ENCODE data around the gene ITGA3. TPM values are rescaled to one million over a fixed set of nuclear protein-coding genes. Genes with fewer than 3 reads are reported as not detected.

Gene ITGA3
- total RNA-seq, 6 experiments from 2014 or later, result 272 to 319 (median 288) TPM

DNA sequence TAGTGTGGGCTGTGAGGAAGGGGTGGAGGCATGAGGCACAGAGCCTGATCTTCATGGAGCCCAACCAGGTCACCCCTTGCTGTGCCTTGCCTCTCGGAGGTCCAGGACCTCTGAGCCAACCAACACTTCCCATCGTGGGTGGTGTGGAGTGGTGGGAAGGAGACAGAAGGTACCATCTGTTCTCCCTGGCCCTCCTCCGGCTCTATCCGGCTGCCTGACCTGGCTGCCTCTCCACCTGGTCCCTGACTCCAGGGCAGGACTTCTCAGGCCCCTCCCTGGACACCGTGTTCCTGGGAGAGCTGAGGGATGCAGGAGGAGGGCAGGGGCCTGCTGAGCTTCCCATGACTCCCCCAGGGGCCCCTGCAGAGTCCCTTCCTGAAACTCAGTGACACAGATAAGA lies 43.1 kb downstream of the ITGA3 start:
- DNase-seq, result no peak
- peaks cover 21% of the 10 kb centered on the region for H3K27me3 Mint-ChIP-seq (ENCODE audit: insufficient read depth)
- TF ChIP-seq, protein P1, sequence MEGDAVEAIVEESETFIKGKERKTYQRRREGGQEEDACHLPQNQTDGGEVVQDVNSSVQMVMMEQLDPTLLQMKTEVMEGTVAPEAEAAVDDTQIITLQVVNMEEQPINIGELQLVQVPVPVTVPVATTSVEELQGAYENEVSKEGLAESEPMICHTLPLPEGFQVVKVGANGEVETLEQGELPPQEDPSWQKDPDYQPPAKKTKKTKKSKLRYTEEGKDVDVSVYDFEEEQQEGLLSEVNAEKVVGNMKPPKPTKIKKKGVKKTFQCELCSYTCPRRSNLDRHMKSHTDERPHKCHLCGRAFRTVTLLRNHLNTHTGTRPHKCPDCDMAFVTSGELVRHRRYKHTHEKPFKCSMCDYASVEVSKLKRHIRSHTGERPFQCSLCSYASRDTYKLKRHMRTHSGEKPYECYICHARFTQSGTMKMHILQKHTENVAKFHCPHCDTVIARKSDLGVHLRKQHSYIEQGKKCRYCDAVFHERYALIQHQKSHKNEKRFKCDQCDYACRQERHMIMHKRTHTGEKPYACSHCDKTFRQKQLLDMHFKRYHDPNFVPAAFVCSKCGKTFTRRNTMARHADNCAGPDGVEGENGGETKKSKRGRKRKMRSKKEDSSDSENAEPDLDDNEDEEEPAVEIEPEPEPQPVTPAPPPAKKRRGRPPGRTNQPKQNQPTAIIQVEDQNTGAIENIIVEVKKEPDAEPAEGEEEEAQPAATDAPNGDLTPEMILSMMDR (IDR thresholded peaks at IDR 0.05), result no peak
- H3K4me1 Mint-ChIP-seq (ENCODE audit: low read depth), result peaks cover 54% of the 10 kb centered on the region
- H3K36me3 Mint-ChIP-seq (ENCODE audit: low read depth), result no peaks in the 10 kb centered on the region
- H3K27ac Mint-ChIP-seq, result no peak overlapping the region
- H3K4me3 Mint-ChIP-seq, result no peak overlapping the region
- H3K9me3 Mint-ChIP-seq, result no peaks in the 10 kb centered on the region

DNA sequence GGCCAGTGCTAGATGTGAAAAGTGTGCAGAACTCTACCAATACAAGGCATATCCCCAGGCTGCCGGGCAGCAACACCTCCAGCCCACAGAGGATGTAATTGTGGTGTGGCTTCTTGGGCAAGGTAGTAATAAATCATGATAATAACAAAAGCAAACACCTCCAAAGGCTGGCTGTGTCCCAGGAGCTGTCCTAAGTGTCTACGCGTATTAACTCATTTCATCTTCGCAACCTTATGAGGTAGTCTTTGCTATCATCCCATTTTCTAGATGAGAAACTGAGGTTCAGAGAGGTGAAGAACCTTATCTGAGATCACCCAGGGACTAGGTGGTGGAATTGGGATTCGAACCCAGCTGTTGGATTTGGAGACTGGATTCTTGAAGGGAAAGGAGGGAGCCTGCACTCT lies 44.6 kb downstream of the ITGA3 start:
- TF ChIP-seq, protein P1 (IDR thresholded peaks at IDR 0.05), result no peak
- H3K4me1 Mint-ChIP-seq (ENCODE audit: low read depth), result peaks cover 40% of the 10 kb centered on the region
- peak overlapping the region; percentile 20; the same call in 1 of the 2 replicates for H3K4me3 Mint-ChIP-seq
- H3K36me3 Mint-ChIP-seq (ENCODE audit: low read depth), result no peaks in the 10 kb centered on the region
- no peaks in the 10 kb centered on the region for H3K9me3 Mint-ChIP-seq
- H3K27me3 Mint-ChIP-seq (ENCODE audit: insufficient read depth), result peaks cover 10% of the 10 kb centered on the region
- no peak for DNase-seq
- H3K27ac Mint-ChIP-seq, result peak overlapping the region; percentile 74

DNA sequence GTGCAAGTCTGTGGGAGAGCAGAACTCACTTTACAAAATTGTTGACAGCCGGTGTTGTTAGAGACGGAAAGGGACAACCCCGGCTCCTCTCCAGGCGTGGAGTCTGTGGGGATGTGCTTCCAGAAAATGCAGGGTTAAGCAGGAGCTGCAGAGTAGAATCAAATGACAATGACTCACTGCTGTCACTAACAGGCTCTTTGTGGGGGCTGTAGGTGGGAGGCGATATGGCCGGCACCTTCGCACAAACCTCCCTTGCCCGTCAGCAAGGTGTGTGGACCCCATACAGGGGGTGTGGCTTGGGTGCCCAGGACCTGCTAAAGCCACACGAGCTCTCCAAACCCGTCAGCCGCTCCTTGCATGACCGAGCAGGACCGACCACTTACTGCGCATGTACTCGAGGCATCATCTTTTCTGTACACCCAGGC lies 45.0 kb downstream of the ITGA3 start:
- Mint-ChIP-seq H3K36me3 (ENCODE audit: low read depth) (no peaks in the 10 kb centered on the region), H3K9me3 (no peaks in the 10 kb centered on the region), H3K27ac (peak overlapping the region; percentile 59), H3K27me3 (ENCODE audit: insufficient read depth) (peaks cover 5% of the 10 kb centered on the region), H3K4me1 (ENCODE audit: low read depth) (peaks cover 36% of the 10 kb centered on the region), H3K4me3 (peak overlapping the region; percentile 20; the same call in 1 of the 2 replicates)
- TF ChIP-seq, protein P1 (IDR thresholded peaks at IDR 0.05), result no peak
- peak; percentile 31 for DNase-seq

DNA sequence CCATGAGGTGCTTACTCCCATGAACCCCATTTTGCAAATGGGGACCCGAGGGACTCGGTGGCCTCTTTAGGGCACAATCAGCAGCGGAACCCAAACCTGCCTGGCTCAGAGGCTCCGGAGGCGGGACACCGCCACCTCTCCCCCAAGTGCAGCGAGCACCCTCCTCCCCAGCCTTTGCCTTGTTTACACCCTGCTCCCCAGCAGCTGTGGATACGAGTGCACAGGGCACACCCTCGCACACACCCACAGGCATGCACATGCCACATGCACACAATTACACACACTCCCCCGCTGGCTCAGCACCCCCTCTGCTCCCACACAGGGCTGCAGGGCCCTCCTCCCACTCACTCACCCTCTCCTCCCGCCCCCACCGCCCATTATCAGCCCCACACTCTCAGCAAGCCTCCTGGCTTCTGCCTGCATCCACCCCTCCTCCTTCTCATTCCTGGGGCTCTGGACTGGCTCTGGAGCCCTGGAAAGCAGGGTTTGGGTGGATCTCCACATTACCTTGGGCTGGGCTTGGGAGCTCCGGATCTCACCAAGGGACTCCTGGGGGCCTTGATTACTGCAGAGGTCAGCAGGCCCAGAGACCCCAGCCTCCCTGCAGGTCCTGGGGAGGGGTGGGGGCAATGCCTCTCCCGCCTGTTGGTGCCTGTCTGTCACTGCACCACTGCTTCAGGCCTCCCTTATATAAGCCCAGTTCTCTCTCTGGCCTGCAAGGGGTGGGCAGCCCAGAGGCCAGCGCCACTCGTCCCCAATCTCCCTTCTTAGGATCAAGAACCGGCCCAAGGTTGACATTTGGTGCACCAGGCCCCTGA lies 45.6 kb downstream of the ITGA3 start:
- peak; percentile 28 for DNase-seq
- no peaks in the 10 kb centered on the region for H3K9me3 Mint-ChIP-seq

DNA sequence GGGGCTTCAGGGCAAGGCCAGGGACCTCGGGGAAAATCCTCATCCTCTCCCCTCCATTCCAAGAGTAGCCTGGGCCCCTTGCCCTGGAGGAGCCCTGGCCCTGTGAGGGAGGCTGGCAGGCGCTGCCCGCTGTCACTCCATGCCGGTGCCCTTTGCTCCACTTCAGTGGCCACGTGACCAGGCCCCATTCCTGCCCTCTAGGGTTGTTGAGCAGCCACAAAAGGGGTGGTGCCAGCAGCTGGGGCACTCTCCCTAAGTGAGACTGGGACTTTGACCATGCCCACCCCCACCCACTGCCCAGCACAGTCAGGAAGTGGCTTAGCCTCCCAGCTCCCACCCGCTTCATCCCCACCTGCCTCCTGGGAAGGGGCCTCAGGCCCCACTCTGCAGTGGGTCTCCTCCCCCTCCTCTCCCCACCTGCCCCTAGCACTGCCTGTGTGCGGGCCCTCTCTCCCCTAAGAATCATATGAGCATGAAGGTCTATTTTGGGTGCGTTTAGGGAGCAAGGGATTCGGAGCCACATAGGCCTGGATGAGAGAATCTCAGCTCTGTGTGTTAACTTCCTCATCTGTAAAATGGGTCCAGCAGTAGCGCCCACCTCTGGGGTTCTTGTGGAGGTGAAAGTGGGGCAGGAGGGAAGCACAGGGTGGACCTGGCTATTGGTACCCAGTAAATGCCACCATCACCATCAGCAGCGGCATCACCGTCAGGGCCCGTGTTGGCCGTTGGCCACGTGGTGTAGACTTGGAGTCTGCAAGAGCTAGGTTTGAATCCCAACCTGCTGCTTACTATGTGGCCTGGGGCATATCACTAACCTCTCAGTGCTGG lies 46.5 kb downstream of the ITGA3 start:
- no peaks in the 10 kb centered on the region; the same call in 1 of the 2 replicates for H3K27me3 Mint-ChIP-seq (ENCODE audit: insufficient read depth)
- no peaks in the 10 kb centered on the region for H3K9me3 Mint-ChIP-seq
- H3K27ac Mint-ChIP-seq, result no peak overlapping the region
- H3K4me1 Mint-ChIP-seq (ENCODE audit: low read depth), result peaks cover 37% of the 10 kb centered on the region
- TF ChIP-seq, protein P1 (IDR thresholded peaks at IDR 0.05), result no peak
- no peak overlapping the region for H3K4me3 Mint-ChIP-seq
- DNase-seq, result no peak
- no peaks in the 10 kb centered on the region for H3K36me3 Mint-ChIP-seq (ENCODE audit: low read depth)

More for the DNA sequence above, 45.6 kb downstream of the ITGA3 start:
- Mint-ChIP-seq H3K27ac (peak overlapping the region; percentile 59; the same call in 1 of the 2 replicates), H3K4me1 (ENCODE audit: low read depth) (peaks cover 30% of the 10 kb centered on the region), H3K4me3 (peak overlapping the region; percentile 20; the same call in 1 of the 2 replicates), H3K36me3 (ENCODE audit: low read depth) (no peaks in the 10 kb centered on the region), H3K27me3 (ENCODE audit: insufficient read depth) (peaks cover 4% of the 10 kb centered on the region)
- TF ChIP-seq, protein P1 (IDR thresholded peaks at IDR 0.05), result 0 out of 2 replicates have a peak, but pooled peaks have one; percentile 20

All from HFFc6 (cell line).